AG04450 (cell line): ENCODE measurements around the gene CUEDC1. TPM values are rescaled to one million over a fixed set of nuclear protein-coding genes. Genes with fewer than 3 reads are reported as not detected.

Experiments used
- CTCF ChIA-PET: fragments of 300-600, 350-600 bp; formaldehyde crosslinking; extraction: SDS; loops from one replicate; lab custom pipeline; 2022; ENCODE audit warnings: antibody characterized with exemption, inconsistent platforms; lab: Charles Lee
- POLR2A ChIA-PET: fragments of 350-600 bp; formaldehyde crosslinking; extraction: SDS; loops from one replicate; lab custom pipeline; 2021; ENCODE audit warnings: antibody characterized with exemption, inconsistent platforms; lab: Yijun Ruan, JAX
- DNase-seq: peaks from one replicate; pipeline ENCODE4 v3.0.0-alpha.2; 2011; ENCODE audit warnings: low read depth, low spot score
- H3K27ac ChIP-seq: one replicate; pipeline ENCODE4 v1.5.1; 2012; ENCODE audit warnings: low read depth, low read length, control low read depth
- H3K27me3 ChIP-seq: one replicate; pipeline ENCODE4 v1.6.0; 2012; ENCODE audit warnings: low read length; ENCODE audit not compliant: control insufficient read depth, insufficient read depth
- H3K4me3 ChIP-seq: 2 replicates; pipeline ENCODE4 v1.5.1; 2011; ENCODE audit warnings: mild to moderate bottlenecking, low read depth, low read length, control low read depth
- H3K9me3 ChIP-seq: 2 replicates; pipeline ENCODE4 v1.5.1; 2012; ENCODE audit warnings: low read length; ENCODE audit not compliant: control insufficient read depth, insufficient read depth
- CTCF ChIP-seq: IDR thresholded peaks from 2 replicates; pipeline ENCODE4 v1.5.1; 2011; ENCODE audit warnings: low read depth, low read length, control low read depth, inconsistent platforms
- polyA plus RNA-seq: library from polyadenylated mRNA; depleted of rRNA; stranded (reverse); fragments of >200 nt; gene quantifications from 2 replicates; pipeline ENCODE4 v1.2.3, GENCODE V29; 2011

The CUEDC1 gene
- polyA plus RNA-seq, 1 experiment: 21.6 TPM

- no peak for TF ChIP-seq CTCF
- Histone ChIP-seq H3K4me3 (peak overlapping the region; percentile 52), H3K27ac (peak overlapping the region; percentile 39), H3K9me3 (no peaks in the 10 kb centered on the region), H3K27me3 (no peaks in the 10 kb centered on the region)
- CTCF ChIA-PET: interaction anchor here (0.6 to 17.7 kb wide), 6 partner anchors 16 to 136 kb away, joined by 3 to 661 read pairs (median 4); no protein-coding TSS in a partner anchor
- POLR2A ChIA-PET: interaction anchor here (0.7 to 4.6 kb wide), 9 partner anchors 8 to 781 kb away, joined by 3 to 43 read pairs (median 4); partner anchors contain the start of genes SRSF1 and VEZF1
- DNase-seq: no peak
Observed at GRCh38 chr17:57861790-57862693, 93.2 kb downstream of the CUEDC1 start.

- TF ChIP-seq CTCF: no peak
- Histone ChIP-seq H3K27me3 (no peaks in the 10 kb centered on the region), H3K27ac (peak overlapping the region; percentile 68), H3K9me3 (no peaks in the 10 kb centered on the region), H3K4me3 (peak overlapping the region; percentile 52)
- DNase-seq: no peak
- POLR2A ChIA-PET: interaction anchor here (0.5 to 4.6 kb wide), 14 partner anchors 9 to 782 kb away, joined by 3 to 43 read pairs (median 4); partner anchors contain the start of genes SRSF1 and VEZF1
- CTCF ChIA-PET: interaction anchor here (0.6 to 17.7 kb wide), 13 partner anchors 9 to 253 kb away, joined by 3 to 661 read pairs (median 5); partner anchors contain the start of genes CUEDC1 and MRPS23
Observed at GRCh38 chr17:57861000-57861789, 94.0 kb downstream of the CUEDC1 start.

GRCh38 chr17:57860414-57860999 is 94.7 kb downstream of the CUEDC1 start:
- POLR2A ChIA-PET: interaction anchor here (0.5 to 4.6 kb wide), 15 partner anchors 10 to 146 kb away, joined by 3 to 43 read pairs (median 6); partner anchors contain the start of genes MRPS23 and SRSF1

More at GRCh38 chr17:57860414-57860999, 94.7 kb downstream of the CUEDC1 start:
- Histone ChIP-seq H3K4me3 (no peak overlapping the region), H3K9me3 (no peaks in the 10 kb centered on the region), H3K27me3 (no peaks in the 10 kb centered on the region), H3K27ac (no peak overlapping the region)
- CTCF ChIA-PET: interaction anchor here (0.6 to 17.7 kb wide), 18 partner anchors 9 to 411 kb away, joined by 3 to 661 read pairs (median 5); partner anchors contain the start of genes CUEDC1 and MRPS23
- no peak for DNase-seq
- TF ChIP-seq CTCF: no peak
